ENCODE data around the gene AMBRA1. TPM values are rescaled to one million over a fixed set of nuclear protein-coding genes. Genes with fewer than 3 reads are reported as not detected.

Gene AMBRA1
- total RNA-seq, 1 experiment from 2014 or later, result 15.8 TPM

DNA sequence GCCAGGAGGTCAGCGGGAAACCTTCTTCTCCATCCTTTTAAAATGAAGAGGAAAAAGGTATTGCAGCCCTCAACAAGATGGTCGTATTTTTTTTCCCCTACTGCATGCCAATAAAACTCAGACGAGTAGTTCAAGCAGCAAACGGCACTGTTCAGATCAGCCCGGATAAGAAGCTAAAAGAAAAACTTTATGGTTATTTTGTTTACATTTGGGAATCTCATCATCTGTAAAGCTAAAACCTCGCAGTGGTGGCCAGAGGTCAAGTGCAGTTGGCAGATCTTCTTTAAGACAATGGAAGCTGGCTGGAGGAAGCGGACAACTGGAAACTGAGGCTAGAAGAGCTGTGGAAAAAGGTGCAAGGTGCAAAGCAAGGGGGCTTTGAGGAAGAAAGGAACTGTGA lies 171.2 kb downstream of the AMBRA1 start:
- no peaks in the 10 kb centered on the region for H3K36me3 ChIP-seq (ENCODE audit: low read depth, low read length)
- DNase-seq (no peak), ATAC-seq (no peak)
- no peaks in the 10 kb centered on the region for H3K27me3 ChIP-seq (ENCODE audit: low read length)
- H2AFZ ChIP-seq (ENCODE audit: low read length), result no peak overlapping the region
- no peak overlapping the region for H3K27ac ChIP-seq (ENCODE audit: low read length)
- H3F3A ChIP-seq (ENCODE audit: low read length, unreplicated experiment), result no peaks in the 10 kb centered on the region
- no peak overlapping the region for H3K9ac ChIP-seq (ENCODE audit: low read length)
- no peak overlapping the region for H3K4me2 ChIP-seq (ENCODE audit: low read length)
- H3K9me3 ChIP-seq (ENCODE audit: low read length), result no peaks in the 10 kb centered on the region
- intact Hi-C loops (cut with micrococcal nuclease), result no loop called here
- ChIA-PET CTCF (no interaction called here), POLR2A (ENCODE audit: unreplicated experiment) (no interaction called here)
- BruUV-seq (replicated peaks), result no TSS peak
- no peaks in the 10 kb centered on the region for H3K4me1 ChIP-seq (ENCODE audit: insufficient read depth, low read length)
- H4K20me1 ChIP-seq (ENCODE audit: low read length), result no peaks in the 10 kb centered on the region
- no peak overlapping the region for H3K4me3 ChIP-seq (ENCODE audit: low read length)
- H3K9me2 ChIP-seq (replicated peaks; ENCODE audit: low read length), result no peaks in the 10 kb centered on the region
- no peaks in the 10 kb centered on the region for H3K79me2 ChIP-seq (ENCODE audit: low read length)
- TF ChIP-seq EZH2phosphoT487 (IDR thresholded peaks at IDR 0.05; ENCODE audit: borderline replicate concordance, low read length) (no peak), EZH2 (IDR thresholded peaks at IDR 0.05; ENCODE audit: low read length, unreplicated experiment) (no peak)

DNA sequence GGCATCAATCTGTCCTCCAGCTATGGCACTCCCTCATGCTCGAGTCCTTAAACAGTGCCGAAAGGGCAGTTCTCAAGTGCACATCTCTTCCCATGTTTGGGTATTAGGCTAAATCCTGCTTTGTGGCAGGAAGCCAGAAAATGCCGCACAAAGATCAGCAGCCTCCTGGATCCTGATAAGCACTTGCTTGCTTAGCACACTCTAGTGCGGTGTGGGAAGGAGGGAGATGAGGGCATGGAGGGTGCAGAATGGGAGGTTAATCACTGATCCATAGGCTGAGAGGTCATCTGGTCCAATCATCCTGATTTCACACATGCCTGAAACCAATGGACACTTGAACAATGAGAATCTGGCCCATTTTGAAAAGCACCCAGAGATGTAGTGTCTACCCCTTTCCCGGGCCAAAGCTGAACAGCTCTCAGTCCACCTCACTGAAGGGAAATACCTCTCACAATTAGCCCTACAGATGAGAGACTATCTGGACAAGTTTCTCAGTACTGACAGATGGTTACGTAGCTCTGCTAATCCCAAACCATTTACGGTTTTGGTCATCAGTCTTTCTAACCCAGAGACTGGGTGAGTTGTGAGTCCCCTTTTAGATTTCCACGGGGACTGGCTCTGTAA lies 172.5 kb downstream of the AMBRA1 start:
- Histone ChIP-seq H3K27me3 (ENCODE audit: low read length) (no peaks in the 10 kb centered on the region), H3K9me3 (ENCODE audit: low read length) (no peaks in the 10 kb centered on the region), H3K9me2 (replicated peaks; ENCODE audit: low read length) (no peaks in the 10 kb centered on the region), H2AFZ (ENCODE audit: low read length) (no peak overlapping the region), H3K4me1 (ENCODE audit: insufficient read depth, low read length) (no peaks in the 10 kb centered on the region), H3F3A (ENCODE audit: low read length, unreplicated experiment) (no peaks in the 10 kb centered on the region), H3K4me3 (ENCODE audit: low read length) (no peak overlapping the region), H3K79me2 (ENCODE audit: low read length) (no peaks in the 10 kb centered on the region), H3K27ac (ENCODE audit: low read length) (no peak overlapping the region), H3K36me3 (ENCODE audit: low read depth, low read length) (no peaks in the 10 kb centered on the region), H4K20me1 (ENCODE audit: low read length) (no peaks in the 10 kb centered on the region), H3K9ac (ENCODE audit: low read length) (no peak overlapping the region), H3K4me2 (ENCODE audit: low read length) (no peak overlapping the region)
- ATAC-seq, result no peak
- ChIA-PET CTCF (no interaction called here), POLR2A (ENCODE audit: unreplicated experiment) (no interaction called here)
- no peak for DNase-seq
- BruUV-seq (replicated peaks), result no TSS peak
- intact Hi-C loops (cut with micrococcal nuclease), result no loop called here
- TF ChIP-seq, protein P1, sequence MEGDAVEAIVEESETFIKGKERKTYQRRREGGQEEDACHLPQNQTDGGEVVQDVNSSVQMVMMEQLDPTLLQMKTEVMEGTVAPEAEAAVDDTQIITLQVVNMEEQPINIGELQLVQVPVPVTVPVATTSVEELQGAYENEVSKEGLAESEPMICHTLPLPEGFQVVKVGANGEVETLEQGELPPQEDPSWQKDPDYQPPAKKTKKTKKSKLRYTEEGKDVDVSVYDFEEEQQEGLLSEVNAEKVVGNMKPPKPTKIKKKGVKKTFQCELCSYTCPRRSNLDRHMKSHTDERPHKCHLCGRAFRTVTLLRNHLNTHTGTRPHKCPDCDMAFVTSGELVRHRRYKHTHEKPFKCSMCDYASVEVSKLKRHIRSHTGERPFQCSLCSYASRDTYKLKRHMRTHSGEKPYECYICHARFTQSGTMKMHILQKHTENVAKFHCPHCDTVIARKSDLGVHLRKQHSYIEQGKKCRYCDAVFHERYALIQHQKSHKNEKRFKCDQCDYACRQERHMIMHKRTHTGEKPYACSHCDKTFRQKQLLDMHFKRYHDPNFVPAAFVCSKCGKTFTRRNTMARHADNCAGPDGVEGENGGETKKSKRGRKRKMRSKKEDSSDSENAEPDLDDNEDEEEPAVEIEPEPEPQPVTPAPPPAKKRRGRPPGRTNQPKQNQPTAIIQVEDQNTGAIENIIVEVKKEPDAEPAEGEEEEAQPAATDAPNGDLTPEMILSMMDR (conservative IDR thresholded peaks at IDR 0.05; ENCODE audit: low read depth, low read length), result no peak
- no peak for TF ChIP-seq EZH2 (IDR thresholded peaks at IDR 0.05; ENCODE audit: low read length, unreplicated experiment)
- no peak for TF ChIP-seq EZH2phosphoT487 (IDR thresholded peaks at IDR 0.05; ENCODE audit: borderline replicate concordance, low read length)

DNA sequence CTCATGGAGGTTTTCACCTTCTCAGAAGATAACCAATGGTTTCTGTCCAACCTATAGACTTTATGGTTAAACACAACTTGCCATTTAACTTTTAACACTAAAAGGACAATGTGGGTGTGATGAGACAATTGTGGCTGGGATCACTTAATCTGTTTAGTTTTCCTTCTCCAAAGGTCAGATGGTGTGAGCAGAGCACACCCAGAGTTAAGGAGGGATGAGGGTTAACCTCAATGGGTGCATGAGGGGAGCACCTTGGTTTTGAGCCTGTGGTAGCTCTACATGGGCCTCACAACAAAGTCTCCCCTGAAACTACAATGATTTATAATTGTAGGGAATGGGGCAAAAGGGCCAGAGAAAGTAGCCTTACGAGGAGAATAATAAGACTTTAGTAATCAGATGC lies 173.3 kb downstream of the AMBRA1 start:
- no peaks in the 10 kb centered on the region for H3K9me2 ChIP-seq (replicated peaks; ENCODE audit: low read length)
- H3K27ac ChIP-seq (ENCODE audit: low read length), result no peak overlapping the region
- no peak overlapping the region for H3K9ac ChIP-seq (ENCODE audit: low read length)
- CTCF ChIA-PET, result no interaction called here
- H3F3A ChIP-seq (ENCODE audit: low read length, unreplicated experiment), result no peaks in the 10 kb centered on the region
- TF ChIP-seq EZH2 (IDR thresholded peaks at IDR 0.05; ENCODE audit: low read length, unreplicated experiment) (no peak), EZH2phosphoT487 (IDR thresholded peaks at IDR 0.05; ENCODE audit: borderline replicate concordance, low read length) (no peak)
- TF ChIP-seq, protein P1 (conservative IDR thresholded peaks at IDR 0.05; ENCODE audit: low read depth, low read length), result no peak
- H3K27me3 ChIP-seq (ENCODE audit: low read length), result no peaks in the 10 kb centered on the region
- BruUV-seq (replicated peaks), result no TSS peak
- H3K4me1 ChIP-seq (ENCODE audit: insufficient read depth, low read length), result no peaks in the 10 kb centered on the region
- intact Hi-C loops (cut with micrococcal nuclease), result no loop called here
- H2AFZ ChIP-seq (ENCODE audit: low read length), result no peak overlapping the region
- H4K20me1 ChIP-seq (ENCODE audit: low read length), result no peaks in the 10 kb centered on the region
- H3K36me3 ChIP-seq (ENCODE audit: low read depth, low read length), result no peaks in the 10 kb centered on the region
- H3K79me2 ChIP-seq (ENCODE audit: low read length), result no peaks in the 10 kb centered on the region
- H3K4me2 ChIP-seq (ENCODE audit: low read length), result no peak overlapping the region
- H3K9me3 ChIP-seq (ENCODE audit: low read length), result no peaks in the 10 kb centered on the region
- DNase-seq (no peak), ATAC-seq (no peak)
- POLR2A ChIA-PET (ENCODE audit: unreplicated experiment), result no interaction called here
- no peak overlapping the region for H3K4me3 ChIP-seq (ENCODE audit: low read length)
